Measurements from ENCODE around the gene TMPRSS7. TPM values are rescaled to one million over a fixed set of nuclear protein-coding genes. Genes with fewer than 3 reads are reported as not detected.

Gene TMPRSS7
- polyA plus RNA-seq, 1 donor from 2014 or later = not detected

DNA sequence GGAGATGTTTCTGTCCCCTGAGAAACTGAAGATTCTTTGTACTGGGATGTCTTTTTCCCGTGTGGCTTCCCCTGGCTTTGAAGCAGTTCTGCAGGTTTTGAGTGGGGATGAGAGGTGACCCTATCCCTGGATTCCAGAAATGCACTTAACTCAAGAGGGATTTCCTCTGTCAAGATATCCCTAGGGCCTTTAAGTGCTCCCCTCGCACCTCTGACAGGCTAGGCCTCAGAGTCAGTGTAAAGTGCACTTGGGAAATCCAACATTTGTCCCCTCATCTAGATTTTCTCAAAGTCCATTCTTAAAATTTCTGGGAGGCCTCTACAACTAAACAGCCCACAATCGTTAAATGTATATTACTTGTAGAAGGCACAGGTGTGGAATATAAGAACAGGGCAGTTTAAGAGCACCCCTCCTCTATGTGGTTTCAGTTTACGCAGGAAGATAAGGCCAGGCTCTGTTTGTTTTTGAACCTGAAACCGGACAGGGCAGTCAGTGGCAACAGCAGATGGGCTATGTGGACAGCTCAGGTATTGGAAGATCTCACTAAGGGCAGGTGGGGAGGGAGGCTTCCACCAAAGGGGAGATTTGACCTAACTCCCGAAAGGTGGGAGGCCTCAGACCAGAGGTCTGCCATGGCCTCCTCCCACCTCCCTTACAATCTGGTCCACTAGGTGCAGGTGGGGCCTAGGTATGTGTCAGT, 56.5 kb downstream of the TMPRSS7 start:
- peaks cover 20% of the 10 kb centered on the region for H3K27me3 Mint-ChIP-seq
- H3K9me3 Mint-ChIP-seq = no peaks in the 10 kb centered on the region
- no peak overlapping the region for H3K4me3 Mint-ChIP-seq
- peaks cover 14 to 28% (median 18%) of the 10 kb centered on the region in 3 donors for H3K4me1 Mint-ChIP-seq
- peak overlapping the region in 1 of 3 donors; percentile 3 for H3K27ac Mint-ChIP-seq
- H3K36me3 Mint-ChIP-seq = peaks cover 2% of the 10 kb centered on the region

DNA sequence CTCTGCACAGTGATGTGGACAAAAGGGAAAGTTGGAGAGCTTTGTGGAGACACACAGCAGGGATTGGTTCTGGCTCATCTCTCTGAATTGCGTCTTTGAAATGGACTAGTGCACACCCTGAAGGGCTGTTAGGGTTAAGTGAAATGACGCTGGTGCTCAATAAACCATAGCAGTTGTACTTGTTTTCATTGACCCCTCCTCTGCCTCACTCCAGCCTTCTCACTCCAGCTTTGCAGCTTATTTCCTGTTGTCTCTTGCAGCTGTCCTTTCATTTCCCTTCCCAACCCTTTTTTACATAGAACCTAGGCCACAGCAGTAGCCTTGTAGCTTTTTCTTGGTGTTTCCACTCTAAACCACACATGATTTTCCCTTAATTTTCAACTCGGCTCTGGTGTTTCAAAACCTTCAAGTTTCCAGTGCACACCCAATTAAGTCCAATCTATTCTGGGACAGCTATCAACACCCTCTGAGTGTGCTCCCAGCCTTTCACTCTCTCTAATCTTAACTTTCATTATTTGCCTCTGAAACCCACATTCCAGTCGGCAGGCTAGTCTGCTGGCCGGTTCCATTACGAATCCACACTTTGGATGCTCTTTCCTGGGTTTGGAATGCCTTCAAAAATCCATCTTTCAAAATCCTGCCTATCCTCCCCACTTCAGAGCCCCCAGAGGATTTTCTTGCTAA, 58.1 kb downstream of the TMPRSS7 start:
- H3K4me3 Mint-ChIP-seq = peak overlapping the region in 2 of 4 donors; percentile 50 to 56
- H3K27me3 Mint-ChIP-seq = peaks cover 12% of the 10 kb centered on the region
- H3K27ac Mint-ChIP-seq = no peak overlapping the region
- peaks cover 2% of the 10 kb centered on the region for H3K36me3 Mint-ChIP-seq
- no peaks in the 10 kb centered on the region for H3K9me3 Mint-ChIP-seq
- H3K4me1 Mint-ChIP-seq = peaks cover 12 to 24% (median 15%) of the 10 kb centered on the region in 3 donors

DNA sequence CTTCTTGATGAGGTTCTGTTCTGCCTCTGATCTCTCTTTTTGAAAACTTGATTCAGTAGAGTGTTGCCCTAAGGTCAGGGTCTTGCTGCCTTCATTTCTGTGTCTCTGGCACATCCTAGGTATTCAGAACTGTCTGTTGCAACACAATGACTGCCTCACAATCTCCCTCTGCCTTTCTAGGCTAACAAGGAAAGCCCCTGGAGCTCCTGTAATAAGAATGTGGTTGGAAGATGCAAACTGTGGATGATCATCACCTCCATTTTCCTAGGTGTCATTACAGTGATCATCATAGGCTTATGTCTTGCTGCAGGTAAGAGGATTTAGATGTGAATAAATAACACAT, 58.6 kb downstream of the TMPRSS7 start:
- H3K27me3 Mint-ChIP-seq = peaks cover 12% of the 10 kb centered on the region
- H3K9me3 Mint-ChIP-seq = no peaks in the 10 kb centered on the region
- H3K4me3 Mint-ChIP-seq = peak overlapping the region in 1 of 4 donors; percentile 41
- peaks cover 12 to 24% (median 15%) of the 10 kb centered on the region in 3 donors for H3K4me1 Mint-ChIP-seq
- H3K27ac Mint-ChIP-seq = no peak overlapping the region
- peaks cover 2% of the 10 kb centered on the region for H3K36me3 Mint-ChIP-seq

DNA sequence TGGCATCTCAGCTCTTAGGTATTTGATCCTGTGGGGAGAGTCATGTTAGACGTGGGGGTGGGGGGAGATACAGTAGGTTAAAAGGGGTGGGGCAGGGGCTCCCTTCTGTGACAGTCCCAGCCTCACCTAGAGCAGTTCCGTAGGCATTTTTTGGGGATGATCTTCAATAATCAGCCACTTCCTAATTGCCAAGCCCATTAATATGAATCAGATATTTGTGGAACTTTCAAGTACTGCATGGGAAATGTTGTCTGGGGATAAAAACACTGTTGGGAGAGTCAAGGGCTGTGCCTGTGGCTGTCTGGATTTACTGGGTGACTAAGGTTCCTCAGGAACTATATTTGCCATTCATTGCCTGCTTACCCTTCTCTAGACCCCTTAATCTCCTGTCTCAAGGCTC, 61.2 kb downstream of the TMPRSS7 start:
- Mint-ChIP-seq H3K27me3 (no peaks in the 10 kb centered on the region), H3K9me3 (no peaks in the 10 kb centered on the region), H3K4me1 (peaks cover 12 to 21% (median 15%) of the 10 kb centered on the region in 3 donors), H3K36me3 (no peaks in the 10 kb centered on the region), H3K27ac (no peak overlapping the region), H3K4me3 (no peak overlapping the region)

DNA sequence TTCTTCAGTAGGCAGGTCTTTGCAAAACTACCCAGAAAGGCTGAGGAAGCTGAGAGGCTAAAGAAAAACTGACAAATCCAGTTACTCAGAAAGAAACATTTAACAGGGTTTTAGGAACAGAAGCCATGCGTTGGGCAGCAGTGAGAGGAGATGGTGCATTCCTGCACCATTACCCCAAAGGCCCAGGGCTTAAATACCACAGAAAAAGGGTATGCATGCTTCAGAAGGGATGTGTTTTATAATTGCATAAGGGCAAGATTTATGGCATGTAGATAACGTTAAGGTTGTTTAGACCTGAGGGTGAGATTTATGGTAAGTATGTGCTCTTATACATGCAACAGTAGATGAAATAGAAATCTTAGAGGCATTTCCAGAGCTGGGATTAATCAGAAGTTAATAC, 61.6 kb downstream of the TMPRSS7 start:
- H3K27ac Mint-ChIP-seq = no peak overlapping the region
- H3K27me3 Mint-ChIP-seq = no peaks in the 10 kb centered on the region
- H3K9me3 Mint-ChIP-seq = no peaks in the 10 kb centered on the region
- H3K4me3 Mint-ChIP-seq = no peak overlapping the region
- peaks cover 11 to 17% (median 12%) of the 10 kb centered on the region in 3 donors for H3K4me1 Mint-ChIP-seq
- H3K36me3 Mint-ChIP-seq = no peaks in the 10 kb centered on the region

DNA sequence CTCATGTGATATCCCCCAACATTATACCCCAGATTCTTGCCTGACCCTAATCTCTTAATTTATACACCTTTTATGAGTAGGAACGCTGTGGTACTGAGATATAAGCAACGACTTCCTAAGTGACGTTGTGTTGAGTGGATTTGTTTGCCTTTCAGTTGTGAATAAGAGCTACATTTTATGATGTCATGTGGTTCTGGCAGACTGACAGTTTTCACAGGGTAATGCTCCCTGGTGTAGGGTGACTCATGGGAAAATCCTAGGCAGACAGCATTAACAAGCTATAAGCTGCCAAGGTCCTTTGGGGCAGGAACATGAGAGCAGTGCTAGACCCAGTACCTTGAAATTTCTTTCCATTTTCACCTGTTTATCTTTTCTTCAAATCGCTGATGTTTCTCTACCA, 62.8 kb downstream of the TMPRSS7 start:
- H3K27me3 Mint-ChIP-seq = no peaks in the 10 kb centered on the region
- H3K9me3 Mint-ChIP-seq = no peaks in the 10 kb centered on the region
- H3K4me3 Mint-ChIP-seq = no peak overlapping the region
- H3K4me1 Mint-ChIP-seq = peaks cover 9 to 12% (median 10%) of the 10 kb centered on the region in 3 donors
- no peaks in the 10 kb centered on the region for H3K36me3 Mint-ChIP-seq
- H3K27ac Mint-ChIP-seq = no peak overlapping the region

DNA sequence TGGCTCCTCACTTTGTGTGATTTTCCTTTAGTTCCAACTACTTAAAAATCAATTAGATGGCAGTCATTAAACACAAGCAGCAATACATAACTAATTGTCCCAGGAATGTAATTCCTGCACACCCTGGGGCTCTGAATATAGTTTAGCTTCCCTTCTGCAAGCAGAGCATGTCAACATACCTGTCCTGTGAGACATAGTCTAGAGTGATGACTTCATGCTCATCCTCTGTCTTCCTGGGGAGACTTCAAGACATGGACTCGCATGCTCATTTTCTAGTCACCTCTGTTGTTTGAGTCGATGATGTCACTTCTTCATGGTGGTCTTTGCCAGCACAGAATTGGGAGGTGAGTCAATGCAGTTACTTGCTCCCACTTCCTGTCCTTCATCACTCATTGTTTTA, 67.4 kb downstream of the TMPRSS7 start:
- H3K9me3 Mint-ChIP-seq = no peaks in the 10 kb centered on the region
- H3K4me1 Mint-ChIP-seq = no peaks in the 10 kb centered on the region
- H3K27ac Mint-ChIP-seq = no peak overlapping the region
- no peaks in the 10 kb centered on the region for H3K36me3 Mint-ChIP-seq
- H3K4me3 Mint-ChIP-seq = no peak overlapping the region
- no peaks in the 10 kb centered on the region for H3K27me3 Mint-ChIP-seq

DNA sequence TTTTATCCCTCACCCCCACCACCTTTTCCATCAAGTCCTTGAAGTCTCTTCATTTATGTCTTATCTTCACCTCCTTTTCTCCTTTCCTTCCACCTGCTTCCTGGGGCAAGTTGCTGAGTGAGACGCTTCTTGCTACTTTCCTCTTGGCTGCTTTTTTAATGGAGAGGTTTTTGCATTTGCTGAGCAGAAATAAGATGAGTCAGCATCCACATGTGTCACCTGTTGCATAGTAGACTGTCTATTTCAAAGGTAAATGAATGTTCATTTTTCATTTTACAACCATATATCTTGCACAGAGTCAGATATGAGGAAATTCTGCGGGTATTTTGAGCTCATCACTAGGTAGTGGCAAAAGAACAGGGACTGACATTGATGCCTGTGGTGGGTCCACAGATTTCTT, 70.2 kb downstream of the TMPRSS7 start:
- H3K36me3 Mint-ChIP-seq = no peaks in the 10 kb centered on the region
- no peak overlapping the region for H3K4me3 Mint-ChIP-seq
- peaks cover 1% of the 10 kb centered on the region for H3K27me3 Mint-ChIP-seq
- no peaks in the 10 kb centered on the region for H3K9me3 Mint-ChIP-seq
- H3K4me1 Mint-ChIP-seq = no peaks in the 10 kb centered on the region
- H3K27ac Mint-ChIP-seq = no peak overlapping the region

DNA sequence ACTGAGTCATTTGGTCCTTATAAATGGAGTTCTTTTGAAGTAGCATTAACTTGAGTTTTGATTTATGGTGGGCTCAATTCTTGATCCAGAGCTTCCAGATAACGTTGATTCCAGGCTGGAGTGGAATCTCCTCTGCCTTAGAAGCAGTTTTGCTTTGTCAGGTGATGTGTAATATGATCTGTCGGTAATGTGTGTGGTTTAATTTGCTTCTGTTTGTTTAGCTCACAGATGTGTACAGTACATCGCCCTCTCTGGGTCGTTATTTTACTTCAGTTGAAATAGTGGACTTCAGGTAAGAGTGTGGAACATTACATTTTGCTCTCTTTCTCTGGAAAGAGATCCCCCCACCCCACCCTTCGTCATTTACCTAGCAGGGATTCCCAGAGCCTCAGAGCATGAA, 74.8 kb downstream of the TMPRSS7 start:
- H3K4me1 Mint-ChIP-seq = peaks cover 15 to 17% (median 16%) of the 10 kb centered on the region in 3 donors
- peaks cover 1% of the 10 kb centered on the region for H3K27me3 Mint-ChIP-seq
- H3K36me3 Mint-ChIP-seq = no peaks in the 10 kb centered on the region
- no peak overlapping the region for H3K27ac Mint-ChIP-seq
- H3K9me3 Mint-ChIP-seq = no peaks in the 10 kb centered on the region
- H3K4me3 Mint-ChIP-seq = no peak overlapping the region

DNA sequence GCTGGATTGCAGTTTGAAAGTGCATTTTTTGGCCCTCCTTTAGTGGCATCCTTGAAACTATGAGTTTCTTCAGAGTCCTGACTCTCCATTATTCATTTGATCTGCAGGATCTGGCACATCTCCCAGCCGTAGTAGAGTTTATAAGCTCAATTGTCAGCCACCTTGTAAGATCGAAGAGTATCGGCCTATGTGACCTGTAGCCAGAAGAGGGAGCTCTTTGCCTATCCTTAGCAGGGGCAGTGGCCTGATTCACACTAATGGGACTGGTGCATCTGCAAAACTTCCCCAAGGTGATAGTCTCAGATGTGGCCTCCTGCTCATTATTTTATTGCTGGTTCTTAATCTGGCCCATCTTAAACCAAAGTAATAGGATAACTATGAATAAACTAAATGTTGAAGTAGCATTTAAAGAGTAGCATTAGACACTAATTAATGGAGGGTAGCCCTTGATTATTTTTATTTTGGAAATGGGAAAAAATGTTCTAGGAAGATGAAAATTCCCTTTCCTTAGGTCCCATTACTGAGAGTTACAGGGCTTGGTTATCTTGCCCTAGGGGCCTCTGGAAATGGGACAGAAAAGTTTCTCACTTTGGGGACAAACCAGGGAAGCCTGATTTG, 77.4 kb downstream of the TMPRSS7 start:
- Mint-ChIP-seq H3K36me3 (no peaks in the 10 kb centered on the region), H3K27me3 (peaks cover 1% of the 10 kb centered on the region), H3K27ac (peak overlapping the region; percentile 1 to 84 (median 64)), H3K9me3 (no peaks in the 10 kb centered on the region), H3K4me1 (peaks cover 22 to 31% (median 31%) of the 10 kb centered on the region in 3 donors), H3K4me3 (no peak overlapping the region)

DNA sequence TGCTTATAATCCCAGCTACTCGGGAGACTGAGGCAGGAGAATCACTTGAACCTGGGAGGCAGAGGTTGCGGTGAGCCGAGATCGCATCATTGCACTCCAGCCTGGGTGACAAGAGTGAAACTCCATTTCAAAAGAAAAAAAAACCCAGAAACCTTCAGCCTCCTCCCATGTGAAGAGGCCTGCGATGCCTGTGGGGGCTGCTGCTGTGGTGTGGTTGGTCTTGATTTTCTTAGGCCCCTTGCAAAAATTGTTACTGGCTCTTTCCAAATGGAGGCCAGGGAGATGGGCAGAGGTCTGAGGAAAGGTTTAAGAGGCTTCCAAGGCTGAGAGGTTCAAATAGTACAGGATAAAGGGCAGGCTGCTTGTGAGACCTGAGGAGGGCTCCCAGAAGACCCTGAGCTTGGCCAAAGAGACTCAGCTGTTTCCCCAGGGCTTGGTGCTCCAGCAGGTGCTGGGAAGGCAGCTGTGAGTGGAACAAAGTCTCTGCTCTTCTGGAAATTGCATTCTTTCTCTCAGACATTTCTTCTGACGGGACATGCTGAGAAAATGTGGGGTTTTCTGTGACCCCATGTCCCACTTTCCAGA, 80.1 kb downstream of the TMPRSS7 start:
- Mint-ChIP-seq H3K4me1 (peaks cover 45 to 56% (median 55%) of the 10 kb centered on the region in 3 donors), H3K9me3 (no peaks in the 10 kb centered on the region), H3K36me3 (no peaks in the 10 kb centered on the region), H3K27me3 (no peaks in the 10 kb centered on the region), H3K4me3 (peak overlapping the region in 1 of 4 donors; percentile 84), H3K27ac (peak overlapping the region; percentile 49 to 94 (median 89))

DNA sequence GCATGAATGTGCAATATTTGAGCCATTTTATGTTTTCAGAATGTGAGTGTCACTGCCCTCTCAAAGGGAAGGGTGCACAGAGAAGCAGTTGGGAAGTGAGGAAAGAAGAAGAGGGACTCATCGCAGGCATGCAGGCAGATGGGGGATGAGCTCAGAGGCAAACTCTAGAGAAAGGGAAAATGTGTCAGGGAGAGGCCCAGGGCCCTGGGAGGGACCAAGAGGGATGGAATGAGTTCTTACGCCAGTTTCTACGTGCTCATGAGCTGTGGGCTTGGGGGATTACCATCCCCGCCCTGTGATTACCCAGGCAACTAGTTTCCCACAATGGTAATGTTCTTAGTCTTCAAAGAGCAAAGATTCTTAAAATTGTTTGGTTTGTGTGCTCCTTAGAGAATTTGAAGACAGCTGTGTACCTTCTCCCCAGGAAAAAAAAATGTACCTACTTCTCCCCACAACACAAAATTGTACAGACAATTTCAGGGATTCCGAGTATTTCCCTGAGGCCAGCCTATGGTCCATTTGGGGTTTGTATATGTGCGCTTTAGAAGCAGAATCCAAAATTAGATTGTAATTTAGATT, 80.7 kb downstream of the TMPRSS7 start:
- H3K9me3 Mint-ChIP-seq = no peaks in the 10 kb centered on the region
- no peaks in the 10 kb centered on the region for H3K27me3 Mint-ChIP-seq
- H3K4me1 Mint-ChIP-seq = peaks cover 51 to 62% (median 61%) of the 10 kb centered on the region in 3 donors
- peak overlapping the region in 2 of 4 donors; percentile 23 to 84 for H3K4me3 Mint-ChIP-seq
- H3K27ac Mint-ChIP-seq = peak overlapping the region in 2 of 3 donors; percentile 49 to 94
- H3K36me3 Mint-ChIP-seq = no peaks in the 10 kb centered on the region

DNA sequence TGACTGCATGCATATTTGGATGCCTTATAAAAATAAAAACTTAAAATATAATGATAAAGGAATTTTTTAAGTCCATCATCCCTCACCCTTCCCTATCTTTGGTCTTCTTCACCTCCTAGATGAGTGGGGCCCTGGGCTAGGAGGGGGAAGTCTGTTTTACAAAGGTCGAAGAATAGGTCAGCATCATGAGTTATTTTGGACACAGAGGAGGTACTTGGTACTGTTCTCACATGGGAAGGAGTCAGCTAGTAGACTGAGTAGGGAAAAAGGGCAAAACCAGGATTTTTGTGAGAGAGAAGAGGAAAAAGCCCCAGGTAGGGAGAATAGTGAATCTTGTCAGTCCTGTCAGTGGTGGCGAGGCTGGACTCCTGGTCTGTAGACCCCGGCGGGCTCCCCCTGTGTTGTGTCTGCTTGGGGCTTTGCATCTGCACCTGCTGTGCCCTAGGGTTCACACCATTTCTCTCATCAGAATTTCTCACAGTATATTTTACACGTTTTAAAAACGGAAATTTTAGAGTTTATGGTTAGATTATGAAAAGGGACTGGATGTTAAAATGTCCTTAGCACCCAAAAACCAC, 81.4 kb downstream of the TMPRSS7 start:
- no peaks in the 10 kb centered on the region for H3K9me3 Mint-ChIP-seq
- peaks cover 55 to 66% (median 65%) of the 10 kb centered on the region in 3 donors for H3K4me1 Mint-ChIP-seq
- peak overlapping the region in 2 of 3 donors; percentile 49 to 94 for H3K27ac Mint-ChIP-seq
- no peaks in the 10 kb centered on the region for H3K36me3 Mint-ChIP-seq
- peak overlapping the region in 3 of 4 donors; percentile 8 to 85 (median 84) for H3K4me3 Mint-ChIP-seq
- H3K27me3 Mint-ChIP-seq = no peaks in the 10 kb centered on the region

DNA sequence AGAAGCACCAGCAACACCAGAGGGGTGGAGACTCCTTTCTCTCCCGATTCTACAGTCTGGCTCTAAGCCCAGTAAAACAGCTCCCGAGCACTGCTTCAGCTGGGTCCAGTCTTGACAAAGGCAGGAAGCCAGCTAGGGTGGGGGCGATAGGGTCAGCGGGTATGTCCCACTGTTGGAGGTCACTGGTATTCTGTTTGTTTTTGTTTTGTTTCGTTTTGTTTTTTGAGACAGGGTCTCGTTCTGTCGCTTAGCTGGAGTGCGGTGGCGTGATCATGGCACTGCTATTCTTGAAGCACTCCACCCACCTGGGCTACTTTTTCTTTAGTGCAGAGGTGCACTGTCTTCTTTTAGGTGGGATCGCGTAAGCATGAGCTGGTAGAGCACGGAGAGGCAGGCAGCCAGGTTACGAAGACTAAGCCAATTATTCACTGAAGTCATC, 82.2 kb downstream of the TMPRSS7 start:
- Mint-ChIP-seq H3K4me3 (peak overlapping the region; percentile 21 to 85 (median 74)), H3K4me1 (peaks cover 61 to 71% (median 67%) of the 10 kb centered on the region in 3 donors), H3K9me3 (no peaks in the 10 kb centered on the region), H3K27ac (peak overlapping the region in 2 of 3 donors; percentile 13 to 28), H3K36me3 (no peaks in the 10 kb centered on the region), H3K27me3 (no peaks in the 10 kb centered on the region)

Measured in IgD-negative memory B cell (primary cell).